HCT116 (cell line): ENCODE data around the gene ADGRB3.

Source experiments
- CTCF ChIP-seq, 3 experiments: fragments of 200-600 bp in 1 of 3; sonication (generic) in 1 of 3; IDR thresholded peaks in 2 of 3; conservative IDR thresholded peaks in 1 of 3; 2 replicates each; pipeline ENCODE4 v1.5.1; 2012 to 2017; ENCODE audit warnings: low read depth in 2 of 3, low read length in 2 of 3, antibody characterized with exemption in 1 of 3, borderline replicate concordance in 1 of 3, control low read depth in 1 of 3, mild to moderate bottlenecking in 1 of 3, mixed read lengths in 1 of 3, mixed run types in 1 of 3, moderate library complexity in 1 of 3; ENCODE audit not compliant: insufficient read depth in 1 of 3
- EGR1 ChIP-seq: IDR thresholded peaks from 2 replicates; pipeline ENCODE4 v1.6.1; 2012; ENCODE audit warnings: low read depth
- EZH2 ChIP-seq: fragments of 200-600 bp; sonication (generic); IDR thresholded peaks from 2 replicates; pipeline ENCODE4 v1.6.1; 2017; ENCODE audit warnings: antibody characterized with exemption, mixed run types
- JUND ChIP-seq: IDR thresholded peaks from 2 replicates; pipeline ENCODE4 v1.6.1; 2012
- MAX ChIP-seq: IDR thresholded peaks from 2 replicates; pipeline ENCODE4 v1.6.1; 2012
- POLR2A ChIP-seq: IDR thresholded peaks from 2 replicates; pipeline ENCODE4 v1.7.0; 2011; ENCODE audit warnings: borderline replicate concordance; ENCODE audit not compliant: insufficient read depth, insufficient read length; ENCODE audit errors: extremely low read depth
- POLR2AphosphoS5 ChIP-seq: IDR thresholded peaks from 2 replicates; pipeline ENCODE4 v1.6.1; 2011; ENCODE audit warnings: mild to moderate bottlenecking, low read depth, low read length, moderate library complexity
- REST ChIP-seq: IDR thresholded peaks from 2 replicates; pipeline ENCODE4 v1.6.1; 2012; ENCODE audit warnings: low read depth
- SIN3A ChIP-seq: IDR thresholded peaks from 2 replicates; pipeline ENCODE4 v1.6.1; 2012; ENCODE audit warnings: low read depth
- YY1 ChIP-seq: IDR thresholded peaks from 2 replicates; pipeline ENCODE4 v1.6.1; 2011; ENCODE audit warnings: low read length, low read depth, moderate library complexity, mild to moderate bottlenecking; ENCODE audit not compliant: insufficient replicate concordance; ENCODE audit errors: extremely low read depth
- ZFX ChIP-seq: fragments of 450-650 bp; IDR thresholded peaks from 2 replicates; pipeline ENCODE4 v1.6.1; 2017

- TF ChIP-seq SIN3A (no peak), POLR2AphosphoS5 (no peak), POLR2A (no peak), REST (no peak), CTCF (IDR thresholded peaks at IDR 0.05 in 2 of 3, conservative IDR thresholded peaks at IDR 0.05 in 1 of 3; ENCODE audit: borderline replicate concordance in 1 of 3, insufficient read depth in 1 of 3, low read depth in 2 of 3, low read length in 2 of 3) (no peak), EGR1 (no peak), MAX (no peak), EZH2 (no peak), YY1 (no peak), JUND (no peak), ZFX (no peak)
These were observed 786.2 kb downstream of the ADGRB3 start for GRCh38 chr6:69421269-69421668.
